GM12865 (cell line): ENCODE measurements around the gene MPIG6B.
A peak's percentile ranks its signal among the peaks of the same experiment; 100 is the strongest.

Experiments used
- DNase-seq: peaks from one replicate; pipeline ENCODE4 v3.0.0; 2010; ENCODE audit warnings: low read depth
- H3K4me3 ChIP-seq: 2 replicates; pipeline ENCODE4 v1.5.1; 2011; ENCODE audit warnings: mild to moderate bottlenecking, low read depth, low read length, control low read depth
- CTCF ChIP-seq: IDR thresholded peaks from 2 replicates; pipeline ENCODE4 v1.5.1; 2011; ENCODE audit warnings: low read length, control low read depth, low read depth, inconsistent platforms; ENCODE audit not compliant: insufficient read depth; ENCODE audit errors: missing control alignments

MPIG6B gene

GRCh38 chr6:31701666-31702404, 21.3 kb upstream of the MPIG6B start:
- peak overlapping the region; percentile 85 for H3K4me3 ChIP-seq
- no peak for DNase-seq
- no peak for TF ChIP-seq CTCF

- DNase-seq: no peak
- peak overlapping the region; percentile 85 for H3K4me3 ChIP-seq
- TF ChIP-seq CTCF: no peak
These were observed 20.8 kb upstream of the MPIG6B start for GRCh38 chr6:31702405-31702818.

GRCh38 chr6:31702819-31703716, 20.1 kb upstream of the MPIG6B start, which contains the start of gene ABHD16A:
ABHD16A (minus strand) TSS chr6:31703324; CDS start chr6:31703281, 43 bp downstream.
- DNase-seq: peak; percentile 99
- TF ChIP-seq CTCF: no peak
- H3K4me3 ChIP-seq: peak within 1 kb of the TSS; percentile 85

GRCh38 chr6:31705931-31706330, 17.2 kb upstream of the MPIG6B start:
- H3K4me3 ChIP-seq: no peak overlapping the region
- TF ChIP-seq CTCF: no peak
- no peak for DNase-seq

GRCh38 chr6:31706599-31706998, 16.6 kb upstream of the MPIG6B start, which contains the start of gene LY6G6F:
LY6G6F (plus strand) TSS chr6:31706866; CDS start chr6:31706907, 41 bp downstream.
- DNase-seq: no peak
- H3K4me3 ChIP-seq: no peak within 1 kb of the TSS
- no peak for TF ChIP-seq CTCF

- TF ChIP-seq CTCF: no peak
- no peak overlapping the region for H3K4me3 ChIP-seq
- DNase-seq: no peak
These were observed 15.5 kb upstream of the MPIG6B start for GRCh38 chr6:31707701-31708100.
